Right lobe of liver (tissue), 4 donors: Measurements from ENCODE around the gene SNX10.

Experiments
- CTCF ChIP-seq, 4 donors: fragments of 200-600 bp in 3 of 4; fragments of 450-650 bp in 1 of 4; IDR thresholded peaks; one replicate each; pipeline versions ENCODE4 v1.5.1 to v1.8.0; 2016 to 2022; ENCODE audit warnings: antibody characterized with exemption in 4 of 4, mild to moderate bottlenecking in 2 of 4
- POLR2A ChIP-seq: fragments of 450-650 bp; IDR thresholded peaks from one replicate; pipeline ENCODE4 v1.6.1; 2017; ENCODE audit warnings: antibody characterized with exemption, mild to moderate bottlenecking
- donor health status: DM: no; HTN: no; CAD: no.
- donor health status: DM: no; HTN: no; CAD: no.
- donor health status: DM: no; HTN: yes; CAD: no.

DNA sequence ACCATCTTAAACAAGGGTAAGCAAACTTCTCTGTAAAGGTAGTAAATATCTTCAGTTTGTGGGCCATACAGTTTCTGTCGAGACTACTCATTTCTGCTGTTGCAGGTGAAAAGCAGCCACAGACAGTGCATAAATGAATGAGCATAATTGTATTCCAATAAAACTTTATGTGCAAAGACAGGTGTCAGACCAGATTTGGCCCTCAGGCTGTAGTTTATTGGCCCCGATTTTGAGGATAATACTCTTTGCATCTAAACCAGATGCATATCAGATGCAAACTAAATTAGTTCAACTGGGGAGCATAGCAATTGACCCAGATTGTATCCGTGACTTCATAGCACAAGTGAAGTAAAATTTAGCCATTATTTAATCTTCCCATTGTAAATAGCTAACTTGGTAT, 70.0 kb downstream of the SNX10 start:
- TF ChIP-seq CTCF (IDR thresholded peaks at IDR 0.05): no peak
- TF ChIP-seq POLR2A: no peak
